ENCODE results near the gene OGT.

OGT gene

DNA sequence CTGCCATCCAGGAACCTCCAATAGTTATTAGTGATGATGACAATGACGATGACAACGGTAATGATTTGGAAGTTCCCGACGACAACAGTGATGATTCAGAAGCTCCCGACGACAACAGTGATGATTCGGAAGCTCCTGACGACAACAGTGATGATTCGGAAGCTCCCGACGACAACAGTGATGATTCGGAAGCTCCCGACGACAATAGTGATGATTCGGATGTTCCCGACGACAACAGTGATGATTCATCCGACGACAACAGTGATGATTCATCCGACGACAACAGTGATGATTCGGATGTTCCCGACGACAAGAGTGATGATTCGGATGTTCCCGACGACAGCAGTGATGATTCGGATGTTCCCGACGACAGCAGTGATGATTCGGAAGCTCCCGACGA is 70.7 kb downstream of the OGT start (continued):
- TF ChIP-seq, protein P1, sequence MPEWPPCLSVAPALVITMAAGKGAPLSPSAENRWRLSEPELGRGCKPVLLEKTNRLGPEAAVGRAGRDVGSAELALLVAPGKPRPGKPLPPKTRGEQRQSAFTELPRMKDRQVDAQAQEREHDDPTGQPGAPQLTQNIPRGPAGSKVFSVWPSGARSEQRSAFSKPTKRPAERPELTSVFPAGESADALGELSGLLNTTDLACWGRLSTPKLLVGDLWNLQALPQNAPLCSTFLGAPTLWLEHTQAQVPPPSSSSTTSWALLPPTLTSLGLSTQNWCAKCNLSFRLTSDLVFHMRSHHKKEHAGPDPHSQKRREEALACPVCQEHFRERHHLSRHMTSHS (tag by site-specific recombination; IDR thresholded peaks at IDR 0.05): no peak
- TF ChIP-seq ZNF521 (tag by site-specific recombination; IDR thresholded peaks at IDR 0.05): no peak
- no peak for TF ChIP-seq ZNF707 (tag by site-specific recombination; IDR thresholded peaks at IDR 0.05)

DNA sequence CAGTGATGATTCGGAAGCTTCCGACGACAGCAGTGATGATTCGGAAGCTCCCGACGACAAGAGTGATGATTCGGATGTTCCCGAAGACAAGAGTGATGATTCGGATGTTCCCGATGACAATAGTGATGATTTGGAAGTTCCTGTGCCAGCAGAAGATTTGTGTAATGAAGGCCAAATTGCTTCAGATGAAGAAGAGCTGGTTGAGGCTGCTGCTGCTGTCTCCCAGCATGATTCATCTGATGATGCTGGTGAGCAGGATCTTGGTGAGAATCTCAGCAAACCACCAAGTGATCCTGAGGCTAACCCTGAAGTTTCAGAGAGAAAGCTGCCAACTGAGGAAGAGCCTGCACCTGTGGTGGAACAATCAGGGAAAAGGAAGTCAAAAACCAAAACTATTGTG is 71.2 kb downstream of the OGT start:
- CTCF ChIA-PET: interaction anchor here (0.7 kb wide), 1 partner anchor 434 kb away, joined by 3 read pairs; no protein-coding TSS in a partner anchor
- POLR2A ChIA-PET: interaction anchor here (0.6 kb wide), 1 partner anchor 19 kb away, joined by 3 read pairs; no protein-coding TSS in a partner anchor
- no peak for TF ChIP-seq ZNF629 (tag by site-specific recombination; IDR thresholded peaks at IDR 0.05)
- TF ChIP-seq, protein P2, sequence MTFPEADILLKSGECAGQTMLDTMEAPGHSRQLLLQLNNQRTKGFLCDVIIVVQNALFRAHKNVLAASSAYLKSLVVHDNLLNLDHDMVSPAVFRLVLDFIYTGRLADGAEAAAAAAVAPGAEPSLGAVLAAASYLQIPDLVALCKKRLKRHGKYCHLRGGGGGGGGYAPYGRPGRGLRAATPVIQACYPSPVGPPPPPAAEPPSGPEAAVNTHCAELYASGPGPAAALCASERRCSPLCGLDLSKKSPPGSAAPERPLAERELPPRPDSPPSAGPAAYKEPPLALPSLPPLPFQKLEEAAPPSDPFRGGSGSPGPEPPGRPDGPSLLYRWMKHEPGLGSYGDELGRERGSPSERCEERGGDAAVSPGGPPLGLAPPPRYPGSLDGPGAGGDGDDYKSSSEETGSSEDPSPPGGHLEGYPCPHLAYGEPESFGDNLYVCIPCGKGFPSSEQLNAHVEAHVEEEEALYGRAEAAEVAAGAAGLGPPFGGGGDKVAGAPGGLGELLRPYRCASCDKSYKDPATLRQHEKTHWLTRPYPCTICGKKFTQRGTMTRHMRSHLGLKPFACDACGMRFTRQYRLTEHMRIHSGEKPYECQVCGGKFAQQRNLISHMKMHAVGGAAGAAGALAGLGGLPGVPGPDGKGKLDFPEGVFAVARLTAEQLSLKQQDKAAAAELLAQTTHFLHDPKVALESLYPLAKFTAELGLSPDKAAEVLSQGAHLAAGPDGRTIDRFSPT (tag by site-specific recombination; IDR thresholded peaks at IDR 0.05): no peak
- no peak for TF ChIP-seq ZBTB48 (tag by site-specific recombination; IDR thresholded peaks at IDR 0.05)
- TF ChIP-seq, protein P3, sequence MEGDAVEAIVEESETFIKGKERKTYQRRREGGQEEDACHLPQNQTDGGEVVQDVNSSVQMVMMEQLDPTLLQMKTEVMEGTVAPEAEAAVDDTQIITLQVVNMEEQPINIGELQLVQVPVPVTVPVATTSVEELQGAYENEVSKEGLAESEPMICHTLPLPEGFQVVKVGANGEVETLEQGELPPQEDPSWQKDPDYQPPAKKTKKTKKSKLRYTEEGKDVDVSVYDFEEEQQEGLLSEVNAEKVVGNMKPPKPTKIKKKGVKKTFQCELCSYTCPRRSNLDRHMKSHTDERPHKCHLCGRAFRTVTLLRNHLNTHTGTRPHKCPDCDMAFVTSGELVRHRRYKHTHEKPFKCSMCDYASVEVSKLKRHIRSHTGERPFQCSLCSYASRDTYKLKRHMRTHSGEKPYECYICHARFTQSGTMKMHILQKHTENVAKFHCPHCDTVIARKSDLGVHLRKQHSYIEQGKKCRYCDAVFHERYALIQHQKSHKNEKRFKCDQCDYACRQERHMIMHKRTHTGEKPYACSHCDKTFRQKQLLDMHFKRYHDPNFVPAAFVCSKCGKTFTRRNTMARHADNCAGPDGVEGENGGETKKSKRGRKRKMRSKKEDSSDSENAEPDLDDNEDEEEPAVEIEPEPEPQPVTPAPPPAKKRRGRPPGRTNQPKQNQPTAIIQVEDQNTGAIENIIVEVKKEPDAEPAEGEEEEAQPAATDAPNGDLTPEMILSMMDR (tag by site-specific recombination; IDR thresholded peaks at IDR 0.05): no peak
- no peak for TF ChIP-seq GLI2 (tag by site-specific recombination; IDR thresholded peaks at IDR 0.05; ENCODE audit: borderline replicate concordance, low read depth)
- no peak for TF ChIP-seq ZSCAN23 (tag by site-specific recombination; IDR thresholded peaks at IDR 0.05)
- Histone ChIP-seq H3K4me1 (ENCODE audit: control insufficient read depth, insufficient read depth, low read length) (no peaks in the 10 kb centered on the region), H3K36me3 (ENCODE audit: control insufficient read depth in 2 of 2, insufficient read depth in 1 of 2, low read length in 2 of 2) (peaks cover 0 to 35% of the 10 kb centered on the region in 2 experiments; a peak in 2 of 3 replicates), H3K27ac (ENCODE audit: extremely low read depth, low read depth, low read length) (no peak overlapping the region), H3K4me3 (ENCODE audit: low read depth, low read length) (no peak overlapping the region), H3K9me3 (ENCODE audit: control insufficient read depth, insufficient read depth, low read depth, low read length) (no peaks in the 10 kb centered on the region; the same call in 1 of the 2 replicates)

DNA sequence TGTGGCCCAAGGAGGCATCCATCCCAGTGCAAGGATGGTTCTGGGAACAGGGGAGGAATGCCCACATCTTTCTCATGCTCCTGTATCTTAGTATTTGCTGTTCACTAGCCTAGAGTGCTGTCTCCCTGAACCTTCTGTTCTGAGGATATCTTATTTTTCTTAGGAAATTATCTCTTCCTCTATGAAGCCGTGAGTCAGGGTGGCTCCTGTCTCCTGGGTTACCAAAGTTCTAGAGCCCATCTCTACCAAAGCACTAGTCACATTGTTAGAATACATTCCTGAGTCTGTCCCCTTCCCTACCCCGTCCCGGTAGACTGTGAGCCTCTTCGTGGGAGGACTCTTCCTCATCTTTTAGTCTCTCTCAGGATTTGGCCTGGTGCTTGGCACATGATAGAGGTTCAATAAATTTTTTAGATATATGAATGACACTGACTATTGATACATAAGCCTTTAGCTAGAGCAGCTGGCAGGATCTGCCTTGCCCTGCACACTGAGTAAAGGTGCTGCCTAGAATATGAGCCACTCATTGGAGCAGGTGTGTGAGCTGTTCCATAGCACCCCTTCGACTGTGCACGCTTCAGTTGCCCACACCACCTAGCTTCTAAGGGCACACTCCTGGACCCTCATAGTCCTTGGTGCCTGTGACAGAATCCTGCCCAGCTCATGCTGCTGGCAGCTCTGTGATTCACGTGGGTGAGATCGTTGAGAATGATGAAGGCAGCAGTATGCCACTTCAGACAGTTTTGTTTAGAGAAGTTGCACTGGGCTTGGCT is 72.1 kb downstream of the OGT start:
- ChIA-PET CTCF (interaction anchor here (0.5 kb wide), 1 partner anchor 1144 kb away, joined by 3 read pairs; no protein-coding TSS in a partner anchor), POLR2A (no interaction called here)
- no peak for TF ChIP-seq ZNF670 (tag by site-specific recombination; IDR thresholded peaks at IDR 0.05; ENCODE audit: low read depth)
- TF ChIP-seq ZNF2 (tag by site-specific recombination; IDR thresholded peaks at IDR 0.05): no peak
- TF ChIP-seq, protein P4, sequence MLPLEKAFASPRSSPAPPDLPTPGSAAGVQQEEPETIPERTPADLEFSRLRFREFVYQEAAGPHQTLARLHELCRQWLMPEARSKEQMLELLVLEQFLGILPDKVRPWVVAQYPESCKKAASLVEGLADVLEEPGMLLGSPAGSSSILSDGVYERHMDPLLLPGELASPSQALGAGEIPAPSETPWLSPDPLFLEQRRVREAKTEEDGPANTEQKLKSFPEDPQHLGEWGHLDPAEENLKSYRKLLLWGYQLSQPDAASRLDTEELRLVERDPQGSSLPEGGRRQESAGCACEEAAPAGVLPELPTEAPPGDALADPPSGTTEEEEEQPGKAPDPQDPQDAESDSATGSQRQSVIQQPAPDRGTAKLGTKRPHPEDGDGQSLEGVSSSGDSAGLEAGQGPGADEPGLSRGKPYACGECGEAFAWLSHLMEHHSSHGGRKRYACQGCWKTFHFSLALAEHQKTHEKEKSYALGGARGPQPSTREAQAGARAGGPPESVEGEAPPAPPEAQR (tag by site-specific recombination; IDR thresholded peaks at IDR 0.05): no peak
- no peak for TF ChIP-seq ZNF654 (tag by site-specific recombination; IDR thresholded peaks at IDR 0.05; ENCODE audit: low read depth)
- no peak for TF ChIP-seq ZNF324 (tag by site-specific recombination; IDR thresholded peaks at IDR 0.05)
- TF ChIP-seq, protein P5, sequence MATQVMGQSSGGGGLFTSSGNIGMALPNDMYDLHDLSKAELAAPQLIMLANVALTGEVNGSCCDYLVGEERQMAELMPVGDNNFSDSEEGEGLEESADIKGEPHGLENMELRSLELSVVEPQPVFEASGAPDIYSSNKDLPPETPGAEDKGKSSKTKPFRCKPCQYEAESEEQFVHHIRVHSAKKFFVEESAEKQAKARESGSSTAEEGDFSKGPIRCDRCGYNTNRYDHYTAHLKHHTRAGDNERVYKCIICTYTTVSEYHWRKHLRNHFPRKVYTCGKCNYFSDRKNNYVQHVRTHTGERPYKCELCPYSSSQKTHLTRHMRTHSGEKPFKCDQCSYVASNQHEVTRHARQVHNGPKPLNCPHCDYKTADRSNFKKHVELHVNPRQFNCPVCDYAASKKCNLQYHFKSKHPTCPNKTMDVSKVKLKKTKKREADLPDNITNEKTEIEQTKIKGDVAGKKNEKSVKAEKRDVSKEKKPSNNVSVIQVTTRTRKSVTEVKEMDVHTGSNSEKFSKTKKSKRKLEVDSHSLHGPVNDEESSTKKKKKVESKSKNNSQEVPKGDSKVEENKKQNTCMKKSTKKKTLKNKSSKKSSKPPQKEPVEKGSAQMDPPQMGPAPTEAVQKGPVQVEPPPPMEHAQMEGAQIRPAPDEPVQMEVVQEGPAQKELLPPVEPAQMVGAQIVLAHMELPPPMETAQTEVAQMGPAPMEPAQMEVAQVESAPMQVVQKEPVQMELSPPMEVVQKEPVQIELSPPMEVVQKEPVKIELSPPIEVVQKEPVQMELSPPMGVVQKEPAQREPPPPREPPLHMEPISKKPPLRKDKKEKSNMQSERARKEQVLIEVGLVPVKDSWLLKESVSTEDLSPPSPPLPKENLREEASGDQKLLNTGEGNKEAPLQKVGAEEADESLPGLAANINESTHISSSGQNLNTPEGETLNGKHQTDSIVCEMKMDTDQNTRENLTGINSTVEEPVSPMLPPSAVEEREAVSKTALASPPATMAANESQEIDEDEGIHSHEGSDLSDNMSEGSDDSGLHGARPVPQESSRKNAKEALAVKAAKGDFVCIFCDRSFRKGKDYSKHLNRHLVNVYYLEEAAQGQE (tag by site-specific recombination; IDR thresholded peaks at IDR 0.05): no peak
- Histone ChIP-seq H3K9me3 (ENCODE audit: control insufficient read depth, insufficient read depth, low read depth, low read length) (no peaks in the 10 kb centered on the region; the same call in 1 of the 2 replicates), H3K4me3 (ENCODE audit: low read depth, low read length) (no peak overlapping the region), H3K27ac (ENCODE audit: extremely low read depth, low read depth, low read length) (no peak overlapping the region), H3K4me1 (ENCODE audit: control insufficient read depth, insufficient read depth, low read length) (no peaks in the 10 kb centered on the region), H3K36me3 (ENCODE audit: control insufficient read depth in 2 of 2, insufficient read depth in 1 of 2, low read length in 2 of 2) (peaks cover 0 to 43% of the 10 kb centered on the region in 2 experiments; a peak in 2 of 3 replicates)

All from HEK293 (cell line).